ENCODE results near the gene GALNT6. TPM values are rescaled to one million over a fixed set of nuclear protein-coding genes. Genes with fewer than 3 reads are reported as not detected.

GALNT6 gene
- total RNA-seq, 1 experiment from 2014 or later: 9.8 TPM

- Histone ChIP-seq H2BK12ac (ENCODE audit: insufficient read length, low read depth, low read length) (peak overlapping the region; percentile 96), H3K79me2 (ENCODE audit: insufficient read depth, low read length) (no peaks in the 10 kb centered on the region), H2BK20ac (ENCODE audit: low read depth, low read length, poor library complexity, severe bottlenecking) (peak overlapping the region; percentile 94), H3K9me3 (ENCODE audit: control insufficient read depth, low read depth, low read length) (no peaks in the 10 kb centered on the region), H3K4me1 (ENCODE audit: insufficient read depth, low read length) (peaks cover 11% of the 10 kb centered on the region; the same call in 1 of the 2 replicates), H4K91ac (ENCODE audit: insufficient read length, low read depth, low read length) (no peak overlapping the region), H2AK5ac (ENCODE audit: insufficient read length, low read length) (no peak overlapping the region), H3K14ac (ENCODE audit: insufficient read depth, low read length) (peak overlapping the region; percentile 96; the same call in 1 of the 2 replicates), H3K27me3 (ENCODE audit: insufficient read depth, low read length) (no peaks in the 10 kb centered on the region), H2AFZ (ENCODE audit: low read length) (peak overlapping the region; percentile 71), H2BK5ac (ENCODE audit: insufficient read length, low read length) (peak overlapping the region; percentile 93), H4K5ac (ENCODE audit: insufficient read length, low read depth, low read length) (peak overlapping the region; percentile 81), H3K56ac (ENCODE audit: insufficient read length, low read depth, low read length) (no peak overlapping the region), H3K9ac (ENCODE audit: extremely low read depth, insufficient read length, low read length) (no peak overlapping the region), H4K8ac (replicated peaks; ENCODE audit: insufficient read length, low read depth, low read length) (no peak overlapping the region), H2BK15ac (ENCODE audit: low read depth, low read length) (no peak overlapping the region), H2BK120ac (ENCODE audit: low read depth, low read length, poor library complexity, severe bottlenecking) (peak overlapping the region; percentile 93), H3K23me2 (ENCODE audit: insufficient read length, low read depth, low read length, poor library complexity, severe bottlenecking) (no peaks in the 10 kb centered on the region), H3T11ph (ENCODE audit: low read length) (no peak overlapping the region), H3K23ac (ENCODE audit: insufficient read length, low read depth, low read length) (no peak overlapping the region), H3K4ac (ENCODE audit: low read depth, low read length) (peak overlapping the region; percentile 23; the same call in 1 of the 2 replicates), H4K20me1 (ENCODE audit: control insufficient read depth, insufficient read depth, insufficient read length) (no peaks in the 10 kb centered on the region), H3K18ac (ENCODE audit: insufficient read length, low read depth, low read length) (peak overlapping the region; percentile 99), H3K27ac (ENCODE audit: insufficient read length, low read depth, low read length) (peak overlapping the region; percentile 83), H3K79me1 (ENCODE audit: insufficient read depth, low read depth, low read length, poor library complexity, severe bottlenecking) (no peaks in the 10 kb centered on the region), H3K4me2 (ENCODE audit: insufficient read depth, insufficient read length, low read length) (peak overlapping the region; percentile 28)
- no peak overlapping the region; a peak in 3 of 5 replicates for H3K4me3 Mint-ChIP-seq
- no peaks in the 10 kb centered on the region for H3K9me3 Mint-ChIP-seq
- peaks cover 0 to 4% (median 0%) of the 10 kb centered on the region in 3 experiments; a peak in 3 of 7 replicates for H3K36me3 Mint-ChIP-seq (ENCODE audit: insufficient read depth in 1 of 3, low read depth in 3 of 3)
- TF ChIP-seq, protein P1, sequence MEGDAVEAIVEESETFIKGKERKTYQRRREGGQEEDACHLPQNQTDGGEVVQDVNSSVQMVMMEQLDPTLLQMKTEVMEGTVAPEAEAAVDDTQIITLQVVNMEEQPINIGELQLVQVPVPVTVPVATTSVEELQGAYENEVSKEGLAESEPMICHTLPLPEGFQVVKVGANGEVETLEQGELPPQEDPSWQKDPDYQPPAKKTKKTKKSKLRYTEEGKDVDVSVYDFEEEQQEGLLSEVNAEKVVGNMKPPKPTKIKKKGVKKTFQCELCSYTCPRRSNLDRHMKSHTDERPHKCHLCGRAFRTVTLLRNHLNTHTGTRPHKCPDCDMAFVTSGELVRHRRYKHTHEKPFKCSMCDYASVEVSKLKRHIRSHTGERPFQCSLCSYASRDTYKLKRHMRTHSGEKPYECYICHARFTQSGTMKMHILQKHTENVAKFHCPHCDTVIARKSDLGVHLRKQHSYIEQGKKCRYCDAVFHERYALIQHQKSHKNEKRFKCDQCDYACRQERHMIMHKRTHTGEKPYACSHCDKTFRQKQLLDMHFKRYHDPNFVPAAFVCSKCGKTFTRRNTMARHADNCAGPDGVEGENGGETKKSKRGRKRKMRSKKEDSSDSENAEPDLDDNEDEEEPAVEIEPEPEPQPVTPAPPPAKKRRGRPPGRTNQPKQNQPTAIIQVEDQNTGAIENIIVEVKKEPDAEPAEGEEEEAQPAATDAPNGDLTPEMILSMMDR (conservative IDR thresholded peaks at IDR 0.05): no peak
- no peaks in the 10 kb centered on the region for H3K27me3 Mint-ChIP-seq (ENCODE audit: low read depth)
- peak; percentile 40 for DNase-seq
- H3K4me1 Mint-ChIP-seq: peaks cover 39 to 53% of the 10 kb centered on the region in 2 experiments
- WGBS (ENCODE audit: extremely low coverage, insufficient read length, low lambda C conversion rate): no CpG with 5 or more reads among the region's 3 CpGs
- peak overlapping the region; percentile 89 to 99 (median 94) for H3K27ac Mint-ChIP-seq
Observed at GRCh38 chr12:51320695-51321320, 70.4 kb downstream of the GALNT6 start.

Data from H9 (cell line).